Esophagus squamous epithelium (tissue), 5 donors: ENCODE data around the gene FAU. TPM values are rescaled to one million over a fixed set of nuclear protein-coding genes. Genes with fewer than 3 reads are reported as not detected.

Experiments
- DNase-seq: peaks from one replicate; lab custom pipeline; 2025; lab: John Stamatoyannopoulos, UW
- H3K27ac ChIP-seq, 4 donors: fragments of 200-600 bp; sonication (generic); one replicate each; pipeline ENCODE4 v1.5.1; 2016 to 2019; ENCODE audit warnings: mild to moderate bottlenecking in 1 of 4
- H3K27me3 ChIP-seq, 4 donors: fragments of 200-600 bp; sonication (generic); 1 replicate in 3 of 4; 2 replicates in 1 of 4; pipeline versions ENCODE4 v1.5.1 to v1.6.0; 2017 to 2021; ENCODE audit warnings: antibody characterized with exemption in 1 of 4
- H3K36me3 ChIP-seq, 3 donors: fragments of 200-600 bp; sonication (generic); one replicate each; pipeline ENCODE4 v1.5.1; 2016 to 2019
- H3K4me1 ChIP-seq, 3 donors: fragments of 200-600 bp; sonication (generic); one replicate each; pipeline ENCODE4 v1.5.1; 2017 to 2019
- H3K4me3 ChIP-seq, 4 donors: fragments of 200-600 bp; sonication (generic); 1 replicate in 3 of 4; 2 replicates in 1 of 4; pipeline ENCODE4 v1.5.1; 2016 to 2019; ENCODE audit warnings: mild to moderate bottlenecking in 2 of 4, moderate library complexity in 1 of 4
- H3K9me3 ChIP-seq, 3 donors: fragments of 200-600 bp; sonication (generic); one replicate each; pipeline ENCODE4 v1.5.1; 2016 to 2019
- CTCF ChIP-seq, 6 experiments: fragments of 450-650 bp in 4 of 6; fragments of 200-600 bp in 2 of 6; sonication (generic) in 2 of 6; IDR thresholded peaks; one replicate each; pipeline ENCODE4 v1.5.1; 2016 to 2019; ENCODE audit warnings: antibody characterized with exemption in 6 of 6, mild to moderate bottlenecking in 4 of 6, moderate library complexity in 4 of 6
- POLR2A ChIP-seq, 4 donors: fragments of 450-650 bp; IDR thresholded peaks; one replicate each; pipeline ENCODE4 v1.6.1; 2017; ENCODE audit warnings: antibody characterized with exemption in 4 of 4, mild to moderate bottlenecking in 4 of 4, moderate library complexity in 3 of 4
- WGBS, 2 donors: methylation state at CpG; one replicate each; pipeline ENCODE4 v1.1.5; 2018; 5-methylcytosine and 5-hydroxymethylcytosine counted together
- intact Hi-C: fragments of 100-400 bp; cut with DNase I; formaldehyde crosslinking; loops from one replicate; pipeline ENCODE4 v1.15.0; 2022
- total RNA-seq, 4 donors: library from RNA; depleted of rRNA; stranded (reverse); fragments of >200 nt; gene quantifications; one replicate each; pipeline ENCODE4 v1.1.0, GENCODE V29; 2016
- donor health status: DM: yes; HTN: yes; CAD: no.

The FAU gene
- total RNA-seq, 4 donors from 2014 or later: 436 to 777 (median 528) TPM

GRCh38 chr11:65157336-65157735 is 35.4 kb upstream of the FAU start:
- H3K9me3 ChIP-seq: no peaks in the 10 kb centered on the region
- TF ChIP-seq POLR2A (IDR thresholded peaks at IDR 0.05): no peak
- H3K36me3 ChIP-seq: no peaks in the 10 kb centered on the region
- 76 to 83% methylated on average over 3 of the region's 3 CpGs for WGBS, 2 donors
- no peak overlapping the region for H3K4me3 ChIP-seq
- H3K4me1 ChIP-seq: peaks cover 0 to 7% (median 0%) of the 10 kb centered on the region in 3 donors
- H3K27me3 ChIP-seq: no peaks in the 10 kb centered on the region
- DNase-seq: no peak
- intact Hi-C loops: no loop called here
- H3K27ac ChIP-seq: no peak overlapping the region

- intact Hi-C loops: no loop called here
- Histone ChIP-seq H3K9me3 (no peaks in the 10 kb centered on the region), H3K27me3 (no peaks in the 10 kb centered on the region), H3K4me1 (peaks cover 0 to 10% (median 0%) of the 10 kb centered on the region in 3 donors), H3K4me3 (no peak overlapping the region), H3K27ac (no peak overlapping the region), H3K36me3 (no peaks in the 10 kb centered on the region)
- 80 to 100% methylated on average over 1 of the region's 3 CpGs for WGBS, 2 donors
- no peak for DNase-seq
- TF ChIP-seq POLR2A (IDR thresholded peaks at IDR 0.05): no peak
- no peak for TF ChIP-seq CTCF (IDR thresholded peaks at IDR 0.05)
These were observed 35.0 kb upstream of the FAU start for GRCh38 chr11:65156926-65157325.

GRCh38 chr11:65156256-65156655 is 34.3 kb upstream of the FAU start:
- 95 to 100% methylated on average over 3 of the region's 3 CpGs for WGBS, 2 donors
- TF ChIP-seq POLR2A (IDR thresholded peaks at IDR 0.05): no peak
- TF ChIP-seq CTCF (IDR thresholded peaks at IDR 0.05): no peak
- peaks cover 0 to 16% (median 6%) of the 10 kb centered on the region in 3 donors for H3K4me1 ChIP-seq
- no peaks in the 10 kb centered on the region for H3K9me3 ChIP-seq
- no peaks in the 10 kb centered on the region for H3K36me3 ChIP-seq
- no peak overlapping the region for H3K4me3 ChIP-seq
- no peak overlapping the region for H3K27ac ChIP-seq
- no peak for DNase-seq
- intact Hi-C loops: no loop called here
- no peaks in the 10 kb centered on the region for H3K27me3 ChIP-seq

- Histone ChIP-seq H3K9me3 (peaks cover 0 to 8% (median 0%) of the 10 kb centered on the region in 3 donors), H3K4me3 (no peak overlapping the region), H3K27ac (peak overlapping the region; percentile 16 to 90 (median 87)), H3K4me1 (peaks cover 7 to 49% (median 16%) of the 10 kb centered on the region in 3 donors), H3K27me3 (no peaks in the 10 kb centered on the region), H3K36me3 (no peaks in the 10 kb centered on the region)
- 71 to 77% methylated on average over 2 of the region's 2 CpGs for WGBS, 2 donors
- intact Hi-C loops: no loop called here
- no peak for DNase-seq
- no peak for TF ChIP-seq CTCF (IDR thresholded peaks at IDR 0.05)
- no peak for TF ChIP-seq POLR2A (IDR thresholded peaks at IDR 0.05)
These were observed 30.2 kb upstream of the FAU start for GRCh38 chr11:65152122-65152521.

GRCh38 chr11:65151331-65151899 is 29.5 kb upstream of the FAU start:
- Histone ChIP-seq H3K36me3 (no peaks in the 10 kb centered on the region), H3K9me3 (peaks cover 0 to 11% (median 0%) of the 10 kb centered on the region in 3 donors), H3K4me1 (peaks cover 7 to 49% (median 16%) of the 10 kb centered on the region in 3 donors), H3K4me3 (no peak overlapping the region), H3K27ac (peak overlapping the region; percentile 84 to 90 (median 87)), H3K27me3 (no peaks in the 10 kb centered on the region)
- no peak for DNase-seq
- intact Hi-C loops: no loop called here
- WGBS, 2 donors: 56 to 59% methylated on average over 3 of the region's 3 CpGs
- TF ChIP-seq CTCF (IDR thresholded peaks at IDR 0.05): no peak
- no peak for TF ChIP-seq POLR2A (IDR thresholded peaks at IDR 0.05)
